Measurements from ENCODE around the gene PHF21A.

The PHF21A gene

DNA sequence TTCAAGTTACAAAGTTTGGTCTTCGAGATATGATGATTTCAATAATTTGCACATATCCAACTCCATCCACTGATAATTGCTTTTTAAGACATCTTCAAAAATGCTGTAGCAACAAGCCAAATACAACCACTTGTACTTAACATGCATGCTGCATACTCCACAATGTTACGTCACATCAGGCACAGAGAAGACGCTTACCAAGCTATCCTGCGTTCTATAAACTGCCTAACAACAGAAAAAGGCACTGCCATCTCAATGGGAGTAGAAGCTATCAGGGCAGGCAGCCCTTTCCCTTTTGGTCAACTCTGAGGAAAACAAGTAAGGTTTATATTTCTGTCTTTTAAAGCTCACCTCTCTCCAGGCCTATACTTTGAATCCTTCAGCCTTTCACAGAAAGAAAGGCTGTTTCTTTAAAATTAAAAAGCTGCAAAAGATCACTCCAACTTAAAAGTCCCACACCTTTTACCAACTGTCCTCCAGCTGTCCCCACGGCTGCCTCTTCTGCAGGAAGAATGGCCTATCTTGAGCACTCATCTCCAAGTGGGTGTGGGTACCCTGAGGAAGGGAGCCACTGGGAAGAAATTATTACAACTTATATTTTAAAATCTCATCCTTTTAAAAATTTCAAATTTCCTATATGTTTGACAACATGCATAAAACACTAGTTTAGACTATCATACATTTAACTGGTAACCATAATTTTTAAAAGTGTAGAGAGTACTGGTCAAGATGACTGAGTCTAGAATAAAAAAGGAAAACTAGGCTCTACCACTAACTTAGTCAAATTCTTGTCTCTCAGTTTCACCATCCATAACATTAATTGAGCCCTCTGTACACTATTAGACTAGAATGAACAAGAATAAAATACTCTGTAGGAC is 14.5 kb downstream of the PHF21A start:
- no peak overlapping the region for H3K4me3 ChIP-seq (ENCODE audit: insufficient read length, low read depth)
- H3K9me3 ChIP-seq (ENCODE audit: insufficient read depth, low read length), result no peaks in the 10 kb centered on the region
- H3K9ac ChIP-seq (ENCODE audit: insufficient read length, low read depth), result no peak overlapping the region
- H3K27me3 ChIP-seq (ENCODE audit: insufficient read depth, insufficient read length), result no peaks in the 10 kb centered on the region
- no peaks in the 10 kb centered on the region for H3K36me3 ChIP-seq (ENCODE audit: insufficient read depth, insufficient read length, low read length)
- no peak for DNase-seq (ENCODE audit: low read depth, low spot score)
- no peaks in the 10 kb centered on the region for H3K4me1 ChIP-seq (ENCODE audit: insufficient read depth, insufficient read length)
- no peak for TF ChIP-seq ZNF274 (IDR thresholded peaks at IDR 0.05; ENCODE audit: low read depth, low read length)
- no peak for TF ChIP-seq SUZ12 (IDR thresholded peaks at IDR 0.05; ENCODE audit: extremely low read depth, insufficient read depth, insufficient read length)
- TF ChIP-seq YY1 (IDR thresholded peaks at IDR 0.05; ENCODE audit: insufficient read depth, insufficient read length), result no peak

DNA sequence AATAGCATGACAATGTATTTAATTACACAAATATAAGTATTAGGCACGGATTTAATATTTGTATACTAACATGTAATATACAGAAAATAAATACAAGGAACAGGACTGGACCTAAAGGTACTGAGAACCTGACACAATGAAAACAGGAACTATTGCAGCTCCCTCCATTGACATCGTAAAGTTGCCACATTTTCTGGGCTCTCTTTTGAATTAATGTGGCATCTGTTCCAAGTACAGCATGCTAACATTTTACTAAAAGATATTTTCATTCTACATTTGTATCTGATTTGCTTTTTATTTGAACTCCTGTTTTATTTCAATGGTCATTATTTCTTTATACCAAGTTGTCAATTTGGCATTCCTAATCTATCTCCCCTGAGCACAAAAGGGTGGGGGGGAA is 15.3 kb downstream of the PHF21A start:
- DNase-seq (ENCODE audit: low read depth, low spot score), result no peak
- Histone ChIP-seq H3K9ac (ENCODE audit: insufficient read length, low read depth) (no peak overlapping the region), H3K36me3 (ENCODE audit: insufficient read depth, insufficient read length, low read length) (no peaks in the 10 kb centered on the region), H3K27me3 (ENCODE audit: insufficient read depth, insufficient read length) (no peaks in the 10 kb centered on the region), H3K4me3 (ENCODE audit: insufficient read length, low read depth) (no peak overlapping the region), H3K4me1 (ENCODE audit: insufficient read depth, insufficient read length) (no peaks in the 10 kb centered on the region), H3K9me3 (ENCODE audit: insufficient read depth, low read length) (no peaks in the 10 kb centered on the region)
- TF ChIP-seq ZNF274 (IDR thresholded peaks at IDR 0.05; ENCODE audit: low read depth, low read length) (no peak), YY1 (IDR thresholded peaks at IDR 0.05; ENCODE audit: insufficient read depth, insufficient read length) (no peak), SUZ12 (IDR thresholded peaks at IDR 0.05; ENCODE audit: extremely low read depth, insufficient read depth, insufficient read length) (no peak)

DNA sequence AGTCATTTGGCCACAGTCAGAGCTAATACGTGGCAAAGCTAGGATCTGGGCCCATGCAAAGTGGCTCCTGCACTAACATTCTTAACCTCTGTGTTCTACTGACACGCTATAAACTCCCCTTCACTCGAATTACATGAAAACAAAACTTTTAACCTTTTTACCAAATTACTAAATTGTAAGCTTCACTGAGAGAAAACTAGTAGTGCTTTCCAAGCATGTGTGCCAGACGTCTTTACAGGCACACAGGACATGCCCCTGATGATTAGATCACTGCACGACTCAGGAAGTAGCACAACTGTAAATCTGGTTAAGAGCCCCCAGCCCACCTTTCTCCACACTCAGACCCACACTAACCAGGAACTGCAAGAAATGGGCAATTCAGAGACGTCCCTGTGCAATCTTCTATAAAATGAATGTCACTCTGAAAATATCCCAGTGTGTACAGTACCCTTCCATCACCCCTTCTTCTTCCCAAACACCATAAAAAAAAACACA is 16.1 kb downstream of the PHF21A start:
- Histone ChIP-seq H3K9me3 (ENCODE audit: insufficient read depth, low read length) (no peaks in the 10 kb centered on the region), H3K4me3 (ENCODE audit: insufficient read length, low read depth) (no peak overlapping the region), H3K4me1 (ENCODE audit: insufficient read depth, insufficient read length) (no peaks in the 10 kb centered on the region), H3K9ac (ENCODE audit: insufficient read length, low read depth) (no peak overlapping the region), H3K36me3 (ENCODE audit: insufficient read depth, insufficient read length, low read length) (no peaks in the 10 kb centered on the region), H3K27me3 (ENCODE audit: insufficient read depth, insufficient read length) (no peaks in the 10 kb centered on the region)
- DNase-seq (ENCODE audit: low read depth, low spot score), result no peak
- no peak for TF ChIP-seq ZNF274 (IDR thresholded peaks at IDR 0.05; ENCODE audit: low read depth, low read length)
- TF ChIP-seq SUZ12 (IDR thresholded peaks at IDR 0.05; ENCODE audit: extremely low read depth, insufficient read depth, insufficient read length), result no peak
- no peak for TF ChIP-seq YY1 (IDR thresholded peaks at IDR 0.05; ENCODE audit: insufficient read depth, insufficient read length)

DNA sequence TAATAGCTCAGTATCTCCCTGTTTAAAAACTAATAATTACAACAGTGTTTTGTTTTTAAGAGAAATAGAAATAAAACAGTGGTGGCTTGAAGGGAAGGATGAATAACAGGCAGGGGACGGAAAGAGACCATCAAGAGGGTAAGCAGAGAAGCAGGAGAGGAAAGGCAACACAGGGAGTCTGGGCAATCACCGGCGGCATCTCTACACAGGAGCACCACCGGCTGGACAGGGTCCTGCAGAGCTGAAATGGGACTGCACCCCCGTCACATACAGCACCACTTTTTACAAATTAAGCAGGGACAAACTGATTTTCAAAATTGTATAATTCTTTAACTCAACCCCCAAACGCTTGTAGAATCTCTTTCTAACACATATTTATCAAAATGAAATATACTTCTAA is 18.4 kb downstream of the PHF21A start:
- Histone ChIP-seq H3K9ac (ENCODE audit: insufficient read length, low read depth) (no peak overlapping the region), H3K4me1 (ENCODE audit: insufficient read depth, insufficient read length) (no peaks in the 10 kb centered on the region), H3K4me3 (ENCODE audit: insufficient read length, low read depth) (no peak overlapping the region), H3K36me3 (ENCODE audit: insufficient read depth, insufficient read length, low read length) (no peaks in the 10 kb centered on the region), H3K9me3 (ENCODE audit: insufficient read depth, low read length) (no peaks in the 10 kb centered on the region), H3K27me3 (ENCODE audit: insufficient read depth, insufficient read length) (no peaks in the 10 kb centered on the region)
- TF ChIP-seq ZNF274 (IDR thresholded peaks at IDR 0.05; ENCODE audit: low read depth, low read length) (no peak), YY1 (IDR thresholded peaks at IDR 0.05; ENCODE audit: insufficient read depth, insufficient read length) (no peak), SUZ12 (IDR thresholded peaks at IDR 0.05; ENCODE audit: extremely low read depth, insufficient read depth, insufficient read length) (no peak)
- DNase-seq (ENCODE audit: low read depth, low spot score), result no peak

DNA sequence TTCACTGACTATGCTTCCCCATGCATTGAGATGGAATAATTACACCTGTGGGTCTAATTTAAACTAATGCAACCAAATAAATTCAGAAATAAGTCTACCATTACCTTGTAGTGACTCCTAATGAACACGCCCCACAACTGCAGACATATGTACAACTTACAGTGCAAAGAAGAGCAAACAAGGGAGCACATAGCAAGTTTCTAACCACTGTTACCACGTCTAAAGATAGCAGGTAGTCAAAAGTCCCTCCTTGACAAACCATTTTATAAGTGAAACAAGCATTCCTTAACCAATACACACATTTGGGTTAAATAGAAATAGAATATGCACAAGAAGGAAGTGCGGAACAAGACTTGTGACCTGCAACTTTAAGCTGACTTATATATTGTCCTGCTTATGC is 20.6 kb downstream of the PHF21A start:
- no peak overlapping the region for H3K9ac ChIP-seq (ENCODE audit: insufficient read length, low read depth)
- DNase-seq (ENCODE audit: low read depth, low spot score), result no peak
- H3K9me3 ChIP-seq (ENCODE audit: insufficient read depth, low read length), result no peaks in the 10 kb centered on the region
- TF ChIP-seq SUZ12 (IDR thresholded peaks at IDR 0.05; ENCODE audit: extremely low read depth, insufficient read depth, insufficient read length) (no peak), ZNF274 (IDR thresholded peaks at IDR 0.05; ENCODE audit: low read depth, low read length) (no peak), YY1 (IDR thresholded peaks at IDR 0.05; ENCODE audit: insufficient read depth, insufficient read length) (no peak)
- no peaks in the 10 kb centered on the region for H3K36me3 ChIP-seq (ENCODE audit: insufficient read depth, insufficient read length, low read length)
- no peaks in the 10 kb centered on the region for H3K27me3 ChIP-seq (ENCODE audit: insufficient read depth, insufficient read length)
- H3K4me3 ChIP-seq (ENCODE audit: insufficient read length, low read depth), result no peak overlapping the region
- no peaks in the 10 kb centered on the region for H3K4me1 ChIP-seq (ENCODE audit: insufficient read depth, insufficient read length)

DNA sequence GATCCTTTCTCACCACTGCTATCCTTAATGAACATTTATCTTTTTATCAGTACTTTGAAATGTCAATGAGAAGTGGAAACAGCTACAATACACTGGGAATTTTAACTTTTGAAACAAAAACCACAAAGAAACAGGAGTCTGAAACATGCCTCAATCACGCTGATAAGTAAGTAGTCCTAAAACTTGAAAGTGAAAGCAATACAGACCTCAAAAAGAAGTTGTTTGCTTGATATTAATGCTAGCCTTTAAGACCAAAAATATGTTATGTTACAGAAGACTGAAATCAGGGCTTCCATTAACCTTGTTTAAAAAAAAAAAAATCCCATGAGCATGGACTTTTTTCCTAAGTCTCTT is 21.3 kb downstream of the PHF21A start:
- Histone ChIP-seq H3K4me1 (ENCODE audit: insufficient read depth, insufficient read length) (no peaks in the 10 kb centered on the region), H3K9me3 (ENCODE audit: insufficient read depth, low read length) (no peaks in the 10 kb centered on the region), H3K36me3 (ENCODE audit: insufficient read depth, insufficient read length, low read length) (no peaks in the 10 kb centered on the region), H3K4me3 (ENCODE audit: insufficient read length, low read depth) (no peak overlapping the region), H3K9ac (ENCODE audit: insufficient read length, low read depth) (no peak overlapping the region), H3K27me3 (ENCODE audit: insufficient read depth, insufficient read length) (no peaks in the 10 kb centered on the region)
- DNase-seq (ENCODE audit: low read depth, low spot score), result no peak
- no peak for TF ChIP-seq SUZ12 (IDR thresholded peaks at IDR 0.05; ENCODE audit: extremely low read depth, insufficient read depth, insufficient read length)
- TF ChIP-seq ZNF274 (IDR thresholded peaks at IDR 0.05; ENCODE audit: low read depth, low read length), result no peak
- no peak for TF ChIP-seq YY1 (IDR thresholded peaks at IDR 0.05; ENCODE audit: insufficient read depth, insufficient read length)

DNA sequence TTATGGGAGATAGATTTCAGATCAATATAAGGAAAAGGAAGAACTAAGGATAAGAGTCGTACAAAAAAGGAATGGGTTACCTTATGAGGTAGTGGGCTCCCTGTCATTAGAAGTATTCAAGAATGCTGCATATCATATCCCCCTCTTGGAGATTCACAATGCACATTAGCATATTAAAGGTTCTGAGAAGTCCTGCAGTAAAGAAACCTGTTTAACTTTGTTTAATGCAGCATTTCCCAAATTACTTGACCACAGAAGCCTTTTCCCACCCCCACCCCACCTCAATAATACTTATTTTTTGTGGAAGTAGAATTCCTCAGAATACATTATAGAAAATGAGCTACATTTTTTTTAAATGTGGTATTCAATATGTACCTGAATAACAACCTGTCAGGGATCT is 30.9 kb downstream of the PHF21A start:
- H3K36me3 ChIP-seq (ENCODE audit: insufficient read depth, insufficient read length, low read length), result peaks cover 8% of the 10 kb centered on the region
- no peaks in the 10 kb centered on the region for H3K27me3 ChIP-seq (ENCODE audit: insufficient read depth, insufficient read length)
- no peak overlapping the region for H3K9ac ChIP-seq (ENCODE audit: insufficient read length, low read depth)
- DNase-seq (ENCODE audit: low read depth, low spot score), result no peak
- no peak for TF ChIP-seq SUZ12 (IDR thresholded peaks at IDR 0.05; ENCODE audit: extremely low read depth, insufficient read depth, insufficient read length)
- no peaks in the 10 kb centered on the region for H3K9me3 ChIP-seq (ENCODE audit: insufficient read depth, low read length)
- no peaks in the 10 kb centered on the region for H3K4me1 ChIP-seq (ENCODE audit: insufficient read depth, insufficient read length)
- no peak overlapping the region for H3K4me3 ChIP-seq (ENCODE audit: insufficient read length, low read depth)
